DMS53 treated with DMSO at 0.1 percent for 48 hours (cell line): Measurements from ENCODE around the gene ZMYND12.

Experiments used
- DNase-seq: peaks from one replicate; lab custom pipeline; 2025; ENCODE audit not compliant: unreplicated experiment; lab: John Stamatoyannopoulos, UW

The ZMYND12 gene

DNA sequence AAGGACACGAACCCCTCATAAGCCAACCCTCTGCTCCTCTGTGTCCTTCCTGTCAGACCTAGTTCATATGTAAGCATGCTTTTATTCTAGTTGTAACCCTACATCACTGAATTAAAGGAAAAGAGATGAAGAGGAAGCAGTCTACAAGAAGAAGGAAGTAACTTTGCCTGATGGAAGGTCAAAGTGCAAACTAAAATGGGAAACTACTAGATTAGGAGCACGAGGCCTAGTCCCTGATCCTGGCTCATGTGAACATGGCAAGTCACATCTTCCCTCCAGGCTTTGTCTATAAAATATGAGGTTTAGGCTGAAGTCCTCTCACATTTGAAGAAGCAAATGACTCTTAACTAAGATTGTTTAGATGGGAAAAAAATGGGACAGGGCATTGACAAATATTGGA is 13.2 kb downstream of the ZMYND12 start:
- DNase-seq = no peak

- DNase-seq = peak; percentile 89
These were observed 15.9 kb downstream of the ZMYND12 start for GRCh38 chr1:42439940-42440339.

DNA sequence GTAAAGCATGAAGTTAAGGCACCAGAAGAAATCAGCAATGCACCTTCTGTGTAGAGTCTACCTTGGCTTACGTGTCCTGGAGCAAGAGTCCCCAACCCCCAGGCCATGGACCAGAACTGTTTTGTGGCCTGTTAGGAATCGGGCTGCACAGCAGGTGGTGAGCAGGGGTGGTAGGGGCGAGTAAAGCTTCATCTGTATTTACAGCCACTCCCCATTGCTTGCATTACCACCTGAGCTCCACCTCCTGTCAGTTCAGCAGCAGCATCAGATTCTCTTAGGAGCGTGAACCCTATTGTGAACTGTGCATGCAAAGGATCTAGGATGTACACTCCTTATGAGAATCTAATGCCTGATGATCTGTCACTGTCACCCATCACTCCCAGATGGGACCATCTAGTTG is 21.5 kb downstream of the ZMYND12 start:
- no peak for DNase-seq

GRCh38 chr1:42433369-42433768 is 22.5 kb downstream of the ZMYND12 start:
- no peak for DNase-seq

GRCh38 chr1:42432714-42433113 is 23.1 kb downstream of the ZMYND12 start:
- no peak for DNase-seq

DNA sequence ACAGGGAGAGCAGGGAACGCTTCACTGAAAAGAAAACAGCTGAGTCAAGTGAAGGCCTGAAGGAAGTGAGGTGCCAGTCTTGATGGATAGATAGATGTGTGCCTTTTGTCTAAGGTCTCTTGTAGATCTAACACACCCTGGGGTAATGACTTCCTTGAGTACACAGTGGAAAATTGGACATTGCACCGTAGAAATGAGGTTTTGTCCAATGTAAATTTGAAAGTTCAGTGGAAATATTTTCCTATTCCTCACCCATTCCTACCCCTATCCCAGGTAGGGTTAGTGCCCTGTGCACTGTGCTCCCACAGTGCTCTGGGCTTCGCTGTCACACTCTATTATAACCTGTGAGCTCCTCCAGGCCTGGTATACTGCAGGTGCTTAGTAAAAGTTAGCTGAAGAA is 24.3 kb downstream of the ZMYND12 start:
- DNase-seq = no peak

- no peak for DNase-seq
These were observed 25.3 kb downstream of the ZMYND12 start for GRCh38 chr1:42430286-42431135.

DNA sequence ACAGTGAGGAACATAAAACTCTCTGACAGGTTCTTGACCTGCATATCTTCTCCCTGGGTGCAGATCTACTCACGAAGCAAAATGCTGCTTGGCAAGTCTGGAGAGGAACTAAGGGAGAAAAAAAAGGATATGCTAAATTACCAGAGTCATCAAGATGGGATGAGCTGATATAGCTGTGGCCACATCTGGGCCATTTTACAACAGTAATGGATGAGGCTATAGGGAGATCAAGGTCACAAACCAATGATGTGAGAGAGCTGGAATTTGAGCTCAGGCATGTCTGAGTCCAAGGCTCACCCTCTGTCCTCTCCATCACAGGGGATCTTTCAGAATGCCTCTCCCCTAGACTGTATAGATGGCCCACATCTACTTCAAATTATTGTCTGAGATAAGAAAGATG is 26.2 kb downstream of the ZMYND12 start:
- no peak for DNase-seq

DNA sequence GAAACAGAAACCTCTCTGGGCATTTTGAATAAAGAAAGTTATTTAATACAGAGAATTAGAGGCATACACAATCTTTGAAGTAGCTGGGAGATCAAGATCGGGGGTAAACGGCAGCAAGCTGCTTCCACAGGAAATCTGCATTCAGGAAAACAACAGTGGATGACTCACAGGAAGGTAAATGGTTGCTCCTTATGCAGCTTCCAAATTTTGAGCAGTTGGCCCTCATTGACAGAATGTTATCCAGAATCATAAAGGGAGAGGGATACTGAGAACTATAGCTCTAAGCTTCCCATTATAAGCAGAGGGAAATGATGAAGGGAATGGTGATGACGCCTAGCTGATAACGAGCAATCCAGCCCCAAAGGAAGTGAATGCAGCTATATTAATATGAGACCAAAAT is 28.6 kb downstream of the ZMYND12 start:
- DNase-seq = no peak

DNA sequence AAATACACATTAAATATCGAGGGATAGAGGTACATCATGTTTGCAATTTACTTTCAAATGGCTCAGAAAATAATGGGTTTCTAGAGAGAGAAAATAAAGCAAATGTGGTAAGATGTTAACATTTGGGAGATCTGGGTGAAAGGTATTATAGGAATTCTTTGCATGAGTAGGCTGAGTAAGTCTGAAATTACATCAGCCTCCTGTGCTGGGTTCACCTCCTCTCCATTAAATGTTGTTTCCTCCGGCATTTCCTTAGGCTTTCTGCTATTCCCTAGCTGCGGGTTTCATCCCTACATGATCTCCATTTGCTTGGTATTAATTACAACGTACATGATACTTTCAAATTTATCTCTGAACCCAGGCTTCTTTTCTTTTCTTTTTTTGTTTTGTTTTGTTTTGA is 31.6 kb downstream of the ZMYND12 start:
- DNase-seq = no peak

GRCh38 chr1:42423681-42424080 is 32.1 kb downstream of the ZMYND12 start:
- no peak for DNase-seq

- no peak for DNase-seq
These were observed 33.1 kb downstream of the ZMYND12 start for GRCh38 chr1:42422737-42423136.

GRCh38 chr1:42420911-42421585 is 34.8 kb downstream of the ZMYND12 start:
- DNase-seq = peak; percentile 37

DNA sequence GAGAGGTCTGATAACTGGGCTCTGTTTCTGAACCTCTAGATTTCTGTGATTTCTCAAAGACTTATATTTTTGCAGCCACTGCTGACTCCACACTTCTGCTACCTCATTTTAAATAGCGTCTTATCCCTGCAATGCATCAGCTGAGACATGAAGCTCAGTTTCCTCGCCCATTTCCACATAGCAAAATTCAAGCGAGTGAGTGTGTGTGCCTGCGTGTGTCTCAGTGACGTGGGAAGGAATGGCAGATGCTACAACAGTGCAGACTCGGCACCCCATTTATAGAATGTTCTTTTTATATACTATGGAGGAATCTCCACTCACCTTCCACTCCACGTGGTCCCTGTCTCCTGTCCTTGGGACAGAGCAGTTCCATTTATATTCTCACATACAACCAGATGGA is 35.7 kb downstream of the ZMYND12 start:
- no peak for DNase-seq

- no peak for DNase-seq
These were observed 36.5 kb downstream of the ZMYND12 start for GRCh38 chr1:42419126-42419821.

- DNase-seq = no peak
These were observed 37.3 kb downstream of the ZMYND12 start for GRCh38 chr1:42418516-42418915.

- no peak for DNase-seq
These were observed 38.7 kb downstream of the ZMYND12 start for GRCh38 chr1:42417166-42417565.

GRCh38 chr1:42414551-42415496 is 41.0 kb downstream of the ZMYND12 start:
- DNase-seq = no peak

- no peak for DNase-seq
These were observed 51.9 kb downstream of the ZMYND12 start for GRCh38 chr1:42403880-42404400.

DNA sequence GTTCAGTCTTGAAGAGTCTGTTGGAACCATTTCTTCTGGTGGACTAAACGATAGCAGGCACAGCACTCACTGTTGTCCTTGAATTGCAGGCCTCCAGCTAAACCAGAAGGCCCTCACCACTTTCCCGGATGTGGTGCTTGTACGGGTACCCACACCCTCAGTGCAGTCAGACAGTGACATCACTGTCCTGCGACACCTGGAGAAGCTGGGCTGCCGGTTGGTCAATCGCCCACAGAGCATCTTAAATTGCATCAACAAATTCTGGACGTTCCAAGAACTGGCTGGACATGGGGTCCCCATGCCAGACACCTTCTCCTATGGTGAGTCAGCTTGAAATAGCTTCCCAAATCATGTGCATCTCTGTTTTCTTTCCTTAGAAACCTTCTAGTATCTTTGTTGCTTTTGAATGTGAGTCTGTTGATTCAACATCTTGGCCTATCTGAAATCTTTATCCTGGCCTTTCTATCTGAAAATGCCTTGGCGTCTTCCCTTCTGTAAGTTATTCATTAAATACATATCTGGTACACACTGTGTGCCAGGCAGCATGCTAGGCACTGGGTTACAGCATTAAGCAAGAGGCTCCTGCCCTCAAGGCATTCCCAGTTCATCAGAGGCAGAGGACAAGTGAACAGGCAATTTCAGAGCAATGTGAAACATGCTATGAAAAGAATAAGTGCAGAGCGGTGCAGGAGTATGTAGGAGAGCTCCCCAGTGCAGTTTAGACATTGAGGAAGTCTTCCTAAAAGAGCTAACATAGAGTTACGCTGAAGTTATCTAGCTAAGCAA is 56.3 kb downstream of the ZMYND12 start:
- no peak for DNase-seq
